Measurements from ENCODE around the gene GALNT18. TPM values are rescaled to one million over a fixed set of nuclear protein-coding genes. Genes with fewer than 3 reads are reported as not detected.
"Not testable (repeated sequence)": the region's sequence is repeated elsewhere in the genome, so short reads cannot be mapped to it uniquely, and the experiment has no call there.

GALNT18 gene
- total and polyA plus RNA-seq, 8 donors = 16.4 to 42.6 (median 23.0) TPM

DNA sequence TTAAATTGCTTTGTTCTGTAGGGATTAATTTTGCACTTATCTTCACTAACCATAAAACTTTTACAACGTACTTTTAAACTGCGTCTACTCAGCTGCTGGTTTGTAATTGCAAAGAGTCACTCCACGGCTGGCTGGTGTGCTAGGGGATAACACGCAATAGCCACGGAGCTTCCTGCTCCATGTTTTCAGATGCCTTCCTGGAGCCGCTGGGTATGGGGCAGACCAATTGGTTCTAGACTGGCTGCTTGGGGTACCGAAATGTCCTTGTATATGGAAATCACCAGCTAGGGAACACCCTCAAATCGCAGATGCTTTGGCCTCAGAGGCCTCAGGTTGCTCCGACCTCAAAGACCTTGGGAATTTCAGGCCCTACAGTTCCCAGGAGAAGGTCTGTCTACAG is 265.0 kb downstream of the GALNT18 start:
- TF ChIP-seq, protein P1, sequence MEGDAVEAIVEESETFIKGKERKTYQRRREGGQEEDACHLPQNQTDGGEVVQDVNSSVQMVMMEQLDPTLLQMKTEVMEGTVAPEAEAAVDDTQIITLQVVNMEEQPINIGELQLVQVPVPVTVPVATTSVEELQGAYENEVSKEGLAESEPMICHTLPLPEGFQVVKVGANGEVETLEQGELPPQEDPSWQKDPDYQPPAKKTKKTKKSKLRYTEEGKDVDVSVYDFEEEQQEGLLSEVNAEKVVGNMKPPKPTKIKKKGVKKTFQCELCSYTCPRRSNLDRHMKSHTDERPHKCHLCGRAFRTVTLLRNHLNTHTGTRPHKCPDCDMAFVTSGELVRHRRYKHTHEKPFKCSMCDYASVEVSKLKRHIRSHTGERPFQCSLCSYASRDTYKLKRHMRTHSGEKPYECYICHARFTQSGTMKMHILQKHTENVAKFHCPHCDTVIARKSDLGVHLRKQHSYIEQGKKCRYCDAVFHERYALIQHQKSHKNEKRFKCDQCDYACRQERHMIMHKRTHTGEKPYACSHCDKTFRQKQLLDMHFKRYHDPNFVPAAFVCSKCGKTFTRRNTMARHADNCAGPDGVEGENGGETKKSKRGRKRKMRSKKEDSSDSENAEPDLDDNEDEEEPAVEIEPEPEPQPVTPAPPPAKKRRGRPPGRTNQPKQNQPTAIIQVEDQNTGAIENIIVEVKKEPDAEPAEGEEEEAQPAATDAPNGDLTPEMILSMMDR (IDR thresholded peaks at IDR 0.05) = no peak

DNA sequence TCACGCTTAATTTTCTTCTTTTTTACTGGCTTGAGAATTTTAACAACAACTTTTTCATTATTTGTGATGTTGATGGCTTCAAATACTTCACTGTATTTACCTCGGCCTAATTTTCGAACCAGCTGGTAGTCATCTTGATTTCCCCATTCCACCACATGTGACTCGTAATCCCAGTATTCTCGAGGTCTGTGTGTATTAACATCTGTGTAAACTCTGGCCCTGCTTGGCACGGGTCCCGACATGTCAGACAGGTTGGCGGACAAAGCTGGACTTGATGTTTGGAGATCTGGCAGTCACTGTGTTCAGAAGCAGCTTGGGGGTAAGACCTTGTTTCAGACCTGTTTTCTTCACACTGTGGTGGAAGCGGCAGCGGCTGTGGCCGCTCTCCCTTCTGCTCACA is 268.9 kb downstream of the GALNT18 start, which contains the start of gene CSNK2A3:
Gene CSNK2A3, minus strand, starts transcription at position 373 of the 400 bp plus-strand sequence. Its CDS starts 131 bp downstream, at position 242.
- H3K9me3 ChIP-seq; H3K36me3 ChIP-seq; H3K27ac ChIP-seq; H3K27me3 ChIP-seq; ATAC-seq; H3K4me3 ChIP-seq; intact Hi-C loops (cut with DNase I); DNase-seq; H3K4me1 ChIP-seq: not testable (repeated sequence)

More for the DNA sequence above, 265.0 kb downstream of the GALNT18 start:
- DNase-seq = no peak
- intact Hi-C loops (cut with DNase I) = no loop called here
- no peaks in the 10 kb centered on the region for H3K9me3 ChIP-seq
- no peaks in the 10 kb centered on the region for H3K27me3 ChIP-seq
- no peak overlapping the region for H3K27ac ChIP-seq
- ATAC-seq = no peak
- no peaks in the 10 kb centered on the region for H3K36me3 ChIP-seq
- no peak overlapping the region for H3K4me3 ChIP-seq
- H3K4me1 ChIP-seq = no peaks in the 10 kb centered on the region

DNA sequence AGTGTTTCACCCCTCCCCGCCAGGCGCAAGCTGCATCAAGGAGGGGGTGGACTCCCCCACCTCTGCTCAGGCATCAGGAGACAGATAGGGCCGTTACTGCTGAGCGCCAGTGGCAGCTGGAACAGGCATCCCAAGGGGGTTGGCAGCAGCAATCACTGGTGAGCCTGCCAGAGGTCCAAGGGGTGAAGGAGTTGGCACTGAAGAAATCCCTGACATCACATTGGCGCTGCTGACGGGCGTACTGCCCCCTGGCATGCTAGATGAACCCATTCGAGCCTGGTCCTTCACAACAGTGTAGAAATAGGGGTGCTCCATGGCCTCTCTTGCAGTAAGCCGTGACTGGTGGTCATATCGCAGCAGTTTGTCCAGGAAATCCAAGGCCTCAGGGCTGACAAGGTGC is 270.0 kb downstream of the GALNT18 start:
- H3K36me3 ChIP-seq; H3K4me1 ChIP-seq; H3K4me3 ChIP-seq; H3K9me3 ChIP-seq; ATAC-seq; DNase-seq; intact Hi-C loops (cut with DNase I); H3K27me3 ChIP-seq; H3K27ac ChIP-seq: not testable (repeated sequence)

DNA sequence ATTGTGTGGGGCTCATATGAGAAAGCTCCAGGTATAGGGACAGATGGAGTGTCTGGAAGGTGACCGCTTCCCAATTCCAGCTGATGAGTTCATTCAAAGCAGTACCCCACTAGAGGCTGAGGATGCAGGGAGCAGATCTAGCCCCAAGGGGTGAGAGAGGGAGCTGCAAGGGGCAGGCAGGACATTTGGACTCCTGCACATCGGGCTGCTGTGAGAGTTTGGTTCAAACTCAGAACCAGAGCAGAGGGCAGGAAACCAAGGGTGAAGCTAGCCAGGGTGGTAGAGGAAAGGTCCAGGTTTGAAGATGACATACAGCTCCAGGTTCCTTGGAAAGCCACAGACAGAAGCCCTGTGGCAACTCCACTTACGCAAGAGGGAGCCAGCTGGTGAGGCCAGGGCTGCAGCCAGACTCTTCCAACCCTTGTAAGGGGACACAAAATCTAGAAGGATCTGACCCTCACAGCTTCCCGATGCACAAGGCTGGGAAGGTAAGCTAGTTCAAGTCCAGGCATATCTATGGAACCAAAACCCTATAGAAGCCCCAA is 270.7 kb downstream of the GALNT18 start:
- TF ChIP-seq, protein P1 (IDR thresholded peaks at IDR 0.05) = no peak
- ATAC-seq = no peak
- Histone ChIP-seq H3K4me3 (no peak overlapping the region), H3K27me3 (no peaks in the 10 kb centered on the region), H3K36me3 (no peaks in the 10 kb centered on the region), H3K9me3 (no peaks in the 10 kb centered on the region), H3K27ac (no peak overlapping the region), H3K4me1 (peaks cover 4 to 8% of the 10 kb centered on the region in 2 donors)
- intact Hi-C loops (cut with DNase I) = no loop called here
- no peak for DNase-seq

DNA sequence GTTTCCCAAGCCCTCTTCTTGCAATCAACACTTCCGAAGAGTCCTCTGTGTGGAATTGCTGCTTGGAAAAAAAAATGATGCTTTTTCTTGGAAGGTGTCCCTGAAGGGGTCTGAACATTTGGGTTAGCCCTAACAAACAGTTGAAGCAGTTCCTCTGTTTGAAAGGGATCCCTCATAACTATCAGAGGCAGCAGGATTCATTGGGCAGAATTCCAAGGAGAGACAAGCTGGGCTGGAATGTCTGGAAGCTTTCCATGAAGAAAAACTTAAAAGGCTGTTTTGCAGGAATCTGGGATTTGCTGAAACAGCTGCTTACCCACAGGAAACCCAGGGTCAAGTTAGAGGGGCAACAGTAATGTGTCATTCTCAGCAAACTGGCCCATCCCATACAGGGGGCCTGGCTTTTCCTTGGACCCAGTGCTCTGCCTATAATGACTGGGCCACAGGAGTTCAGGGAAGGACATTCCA is 271.9 kb downstream of the GALNT18 start:
- Histone ChIP-seq H3K4me3 (no peak overlapping the region), H3K4me1 (peaks cover 4 to 8% of the 10 kb centered on the region in 2 donors), H3K36me3 (no peaks in the 10 kb centered on the region), H3K27me3 (no peaks in the 10 kb centered on the region), H3K9me3 (no peaks in the 10 kb centered on the region), H3K27ac (no peak overlapping the region)
- DNase-seq (peak in 2 of 4 donors; percentile 83 to 84), ATAC-seq (peak; percentile 17)
- intact Hi-C loops (cut with DNase I) = no loop called here
- TF ChIP-seq, protein P1 (IDR thresholded peaks at IDR 0.05) = no peak

DNA sequence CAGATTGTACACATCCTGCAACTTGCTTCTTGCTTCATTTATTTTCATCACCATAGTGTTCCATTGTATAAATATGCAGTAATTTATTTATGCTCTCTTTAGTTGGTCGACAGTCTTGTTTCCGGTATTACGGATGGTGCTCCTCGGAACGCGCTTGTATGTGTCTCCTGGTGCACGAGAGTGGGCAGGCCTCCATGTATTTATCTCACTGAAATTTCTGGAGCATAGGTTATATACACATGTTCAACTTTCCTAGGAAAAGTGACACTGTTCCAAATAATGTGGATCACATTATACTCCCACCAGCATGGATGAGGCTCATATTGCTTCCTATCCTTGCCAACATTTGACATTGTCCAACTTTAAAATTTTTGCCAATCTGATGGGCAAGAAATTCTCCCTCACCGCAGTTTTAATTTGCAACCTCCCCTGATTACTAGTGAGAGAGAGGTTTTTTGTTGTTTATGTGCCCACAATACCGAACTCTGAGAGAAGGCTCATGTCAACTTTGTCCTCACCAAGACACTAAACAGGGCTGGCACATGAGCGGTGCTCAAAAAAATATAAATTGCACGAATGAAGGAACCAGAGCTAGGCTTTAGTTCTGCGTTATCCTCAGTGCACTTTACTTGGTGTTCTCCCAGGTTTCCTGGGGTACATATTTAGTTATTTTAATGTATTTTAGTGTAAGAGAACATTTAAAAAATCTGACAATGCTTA is 272.5 kb downstream of the GALNT18 start:
- DNase-seq (peak in 1 of 4 donors; percentile 22), ATAC-seq (no peak)
- Histone ChIP-seq H3K4me1 (peaks cover 4 to 8% of the 10 kb centered on the region in 2 donors), H3K27ac (no peak overlapping the region), H3K4me3 (no peak overlapping the region), H3K9me3 (no peaks in the 10 kb centered on the region), H3K27me3 (no peaks in the 10 kb centered on the region), H3K36me3 (no peaks in the 10 kb centered on the region)
- intact Hi-C loops (cut with DNase I) = no loop called here
- TF ChIP-seq, protein P1 (IDR thresholded peaks at IDR 0.05) = no peak
